HG03521 (cell line): ENCODE results near the gene ELP5.
"Not testable (repeated sequence)": the region's sequence is repeated elsewhere in the genome, so short reads cannot be mapped to it uniquely, and the experiment has no call there.

Source experiments
- ATAC-seq: cut with Tn5 transposase; IDR thresholded peaks from one replicate; pipeline ENCODE4 v1.9.1; 2021; ENCODE audit warnings: mild to moderate bottlenecking, moderate library complexity; ENCODE audit not compliant: unreplicated experiment

ELP5 gene

GRCh38 chr17:7235693-7236665, 16.0 kb upstream of the ELP5 start:
- no peak for ATAC-seq

GRCh38 chr17:7236808-7237207, 15.2 kb upstream of the ELP5 start:
- no peak for ATAC-seq

GRCh38 chr17:7237266-7237760, 14.7 kb upstream of the ELP5 start:
- no peak for ATAC-seq

GRCh38 chr17:7237761-7238419, 14.1 kb upstream of the ELP5 start:
- no peak for ATAC-seq

- no peak for ATAC-seq
These were observed 13.5 kb upstream of the ELP5 start for GRCh38 chr17:7238420-7239090.

- peak; percentile 46 for ATAC-seq
These were observed 12.7 kb upstream of the ELP5 start, which contains the start of gene PHF23 for GRCh38 chr17:7239091-7240027. Gene PHF23, minus strand, starts transcription at chr17:7239457. Its CDS starts 178 bp downstream, at chr17:7239279.

- ATAC-seq, result no peak
These were observed 11.6 kb upstream of the ELP5 start for GRCh38 chr17:7240375-7240774.

GRCh38 chr17:7241090-7241733, 10.8 kb upstream of the ELP5 start:
- ATAC-seq, result no peak

GRCh38 chr17:7241783-7242716, 10.0 kb upstream of the ELP5 start, which contains the start of gene GABARAP:
Gene GABARAP, minus strand, starts transcription at chr17:7242449. Its CDS starts 119 bp downstream, at chr17:7242330.
- ATAC-seq, result peak; percentile 26

- ATAC-seq, result peak; percentile 32
These were observed 9.1 kb upstream of the ELP5 start for GRCh38 chr17:7242717-7243452.

GRCh38 chr17:7243453-7243729, 8.6 kb upstream of the ELP5 start:
- no peak for ATAC-seq

GRCh38 chr17:7243838-7244237, 8.2 kb upstream of the ELP5 start:
- ATAC-seq, result not testable (repeated sequence)

GRCh38 chr17:7246779-7247178, 5.2 kb upstream of the ELP5 start:
- no peak for ATAC-seq

- ATAC-seq, result no peak
These were observed 3.2 kb upstream of the ELP5 start for GRCh38 chr17:7248796-7249195.

GRCh38 chr17:7249214-7249613, 2.8 kb upstream of the ELP5 start:
- ATAC-seq, result no peak

GRCh38 chr17:7249830-7250229, 2.2 kb upstream of the ELP5 start:
- ATAC-seq, result no peak

GRCh38 chr17:7250695-7251627, 1.1 kb upstream of the ELP5 start:
- peak; percentile 5 for ATAC-seq
